ENCODE results near the gene DPP4. TPM values are rescaled to one million over a fixed set of nuclear protein-coding genes. Genes with fewer than 3 reads are reported as not detected.

The DPP4 gene
- total RNA-seq, 1 experiment from 2014 or later: 2.8 TPM

DNA sequence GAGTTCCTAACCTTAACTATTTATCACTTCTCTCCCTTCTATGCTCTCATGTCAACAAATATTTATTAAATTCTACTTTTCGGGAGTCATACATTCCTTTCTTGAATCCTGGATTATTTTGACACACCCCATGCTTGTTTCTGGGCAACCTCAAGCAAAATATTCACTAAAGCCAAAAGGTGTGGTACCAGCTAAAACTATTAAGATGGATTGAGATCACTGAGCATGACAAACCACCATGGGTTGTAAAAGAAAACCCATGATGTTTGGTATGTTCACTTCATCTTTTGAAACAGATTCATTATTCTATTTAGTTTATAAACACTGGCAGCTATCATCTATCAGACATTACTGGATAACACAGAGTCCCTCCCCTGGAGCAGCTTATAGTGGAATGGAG, 32.5 kb downstream of the DPP4 start:
- Histone ChIP-seq H4K5ac (ENCODE audit: insufficient read length, low read depth, low read length) (no peak overlapping the region), H3K14ac (ENCODE audit: insufficient read depth, low read length) (no peak overlapping the region), H2BK5ac (ENCODE audit: insufficient read length, low read length) (no peak overlapping the region), H3T11ph (ENCODE audit: low read length) (no peak overlapping the region), H3K9ac (ENCODE audit: extremely low read depth, insufficient read length, low read length) (no peak overlapping the region), H3K4me2 (ENCODE audit: insufficient read depth, insufficient read length, low read length) (no peak overlapping the region), H3K27ac (ENCODE audit: insufficient read length, low read depth, low read length) (no peak overlapping the region), H2BK15ac (ENCODE audit: low read depth, low read length) (no peak overlapping the region), H2AK5ac (ENCODE audit: insufficient read length, low read length) (no peak overlapping the region), H4K91ac (ENCODE audit: insufficient read length, low read depth, low read length) (no peak overlapping the region), H3K56ac (ENCODE audit: insufficient read length, low read depth, low read length) (no peak overlapping the region), H3K23ac (ENCODE audit: insufficient read length, low read depth, low read length) (no peak overlapping the region), H3K18ac (ENCODE audit: insufficient read length, low read depth, low read length) (no peak overlapping the region), H2BK120ac (ENCODE audit: low read depth, low read length, poor library complexity, severe bottlenecking) (no peak overlapping the region), H2BK12ac (ENCODE audit: insufficient read length, low read depth, low read length) (no peak overlapping the region), H4K20me1 (ENCODE audit: control insufficient read depth, insufficient read depth, insufficient read length) (no peaks in the 10 kb centered on the region), H3K79me2 (ENCODE audit: insufficient read depth, low read length) (no peaks in the 10 kb centered on the region), H3K4me1 (ENCODE audit: insufficient read depth, low read length) (peaks cover 2% of the 10 kb centered on the region; the same call in 1 of the 2 replicates), H3K27me3 (ENCODE audit: insufficient read depth, low read length) (no peaks in the 10 kb centered on the region), H3K79me1 (ENCODE audit: insufficient read depth, low read depth, low read length, poor library complexity, severe bottlenecking) (no peaks in the 10 kb centered on the region), H3K23me2 (ENCODE audit: insufficient read length, low read depth, low read length, poor library complexity, severe bottlenecking) (no peaks in the 10 kb centered on the region), H2BK20ac (ENCODE audit: low read depth, low read length, poor library complexity, severe bottlenecking) (no peak overlapping the region), H4K8ac (replicated peaks; ENCODE audit: insufficient read length, low read depth, low read length) (no peak overlapping the region), H3K9me3 (ENCODE audit: control insufficient read depth, low read depth, low read length) (no peaks in the 10 kb centered on the region), H2AFZ (ENCODE audit: low read length) (no peak overlapping the region), H3K4ac (ENCODE audit: low read depth, low read length) (no peak overlapping the region)
- no peaks in the 10 kb centered on the region; a peak in 1 of 5 replicates for H3K9me3 Mint-ChIP-seq
- no peak overlapping the region for H3K4me3 Mint-ChIP-seq
- TF ChIP-seq, protein P1, sequence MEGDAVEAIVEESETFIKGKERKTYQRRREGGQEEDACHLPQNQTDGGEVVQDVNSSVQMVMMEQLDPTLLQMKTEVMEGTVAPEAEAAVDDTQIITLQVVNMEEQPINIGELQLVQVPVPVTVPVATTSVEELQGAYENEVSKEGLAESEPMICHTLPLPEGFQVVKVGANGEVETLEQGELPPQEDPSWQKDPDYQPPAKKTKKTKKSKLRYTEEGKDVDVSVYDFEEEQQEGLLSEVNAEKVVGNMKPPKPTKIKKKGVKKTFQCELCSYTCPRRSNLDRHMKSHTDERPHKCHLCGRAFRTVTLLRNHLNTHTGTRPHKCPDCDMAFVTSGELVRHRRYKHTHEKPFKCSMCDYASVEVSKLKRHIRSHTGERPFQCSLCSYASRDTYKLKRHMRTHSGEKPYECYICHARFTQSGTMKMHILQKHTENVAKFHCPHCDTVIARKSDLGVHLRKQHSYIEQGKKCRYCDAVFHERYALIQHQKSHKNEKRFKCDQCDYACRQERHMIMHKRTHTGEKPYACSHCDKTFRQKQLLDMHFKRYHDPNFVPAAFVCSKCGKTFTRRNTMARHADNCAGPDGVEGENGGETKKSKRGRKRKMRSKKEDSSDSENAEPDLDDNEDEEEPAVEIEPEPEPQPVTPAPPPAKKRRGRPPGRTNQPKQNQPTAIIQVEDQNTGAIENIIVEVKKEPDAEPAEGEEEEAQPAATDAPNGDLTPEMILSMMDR (conservative IDR thresholded peaks at IDR 0.05): no peak
- H3K27ac Mint-ChIP-seq: no peak overlapping the region
- DNase-seq: no peak
- peaks cover 19 to 24% of the 10 kb centered on the region in 2 experiments for H3K4me1 Mint-ChIP-seq
- no CpG with 5 or more reads among the region's 1 CpG for whole genome bisulfite sequencing (ENCODE audit: extremely low coverage, insufficient read length, low lambda C conversion rate)
- no peaks in the 10 kb centered on the region for H3K27me3 Mint-ChIP-seq (ENCODE audit: low read depth)
- H3K36me3 Mint-ChIP-seq (ENCODE audit: insufficient read depth in 1 of 3, low read depth in 3 of 3): no peaks in the 10 kb centered on the region

Data from H9 (cell line).